Measurements from ENCODE around the gene ZCWPW1. TPM values are rescaled to one million over a fixed set of nuclear protein-coding genes. Genes with fewer than 3 reads are reported as not detected.
A peak's percentile ranks its signal among the peaks of the same experiment; 100 is the strongest.

The ZCWPW1 gene
- total RNA-seq, 1 experiment from 2014 or later = 7.4 TPM

DNA sequence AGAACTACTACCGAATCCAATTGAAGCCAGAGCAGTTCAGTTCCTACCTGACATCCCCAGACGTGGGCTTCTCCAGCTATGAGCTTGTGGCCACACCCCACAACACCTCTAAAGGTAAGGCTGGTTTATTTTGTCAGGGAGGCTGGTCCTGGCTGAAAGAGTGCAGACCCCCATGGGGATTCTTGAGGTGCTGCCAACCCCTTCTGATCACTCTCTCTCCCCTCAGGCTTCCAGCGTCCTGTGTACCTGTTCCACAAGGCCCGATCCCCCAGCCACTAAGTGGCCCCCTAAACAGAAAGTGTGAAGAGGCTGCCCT is 4.7 kb upstream of the ZCWPW1 start:
- H4K20me1 ChIP-seq (ENCODE audit: insufficient read depth) = peaks cover 6% of the 10 kb centered on the region
- peaks cover 54% of the 10 kb centered on the region for H3F3A ChIP-seq (ENCODE audit: insufficient read depth, low read depth)
- H3K27me3 ChIP-seq (ENCODE audit: insufficient read depth, low read depth) = no peaks in the 10 kb centered on the region
- TF ChIP-seq, protein P1, sequence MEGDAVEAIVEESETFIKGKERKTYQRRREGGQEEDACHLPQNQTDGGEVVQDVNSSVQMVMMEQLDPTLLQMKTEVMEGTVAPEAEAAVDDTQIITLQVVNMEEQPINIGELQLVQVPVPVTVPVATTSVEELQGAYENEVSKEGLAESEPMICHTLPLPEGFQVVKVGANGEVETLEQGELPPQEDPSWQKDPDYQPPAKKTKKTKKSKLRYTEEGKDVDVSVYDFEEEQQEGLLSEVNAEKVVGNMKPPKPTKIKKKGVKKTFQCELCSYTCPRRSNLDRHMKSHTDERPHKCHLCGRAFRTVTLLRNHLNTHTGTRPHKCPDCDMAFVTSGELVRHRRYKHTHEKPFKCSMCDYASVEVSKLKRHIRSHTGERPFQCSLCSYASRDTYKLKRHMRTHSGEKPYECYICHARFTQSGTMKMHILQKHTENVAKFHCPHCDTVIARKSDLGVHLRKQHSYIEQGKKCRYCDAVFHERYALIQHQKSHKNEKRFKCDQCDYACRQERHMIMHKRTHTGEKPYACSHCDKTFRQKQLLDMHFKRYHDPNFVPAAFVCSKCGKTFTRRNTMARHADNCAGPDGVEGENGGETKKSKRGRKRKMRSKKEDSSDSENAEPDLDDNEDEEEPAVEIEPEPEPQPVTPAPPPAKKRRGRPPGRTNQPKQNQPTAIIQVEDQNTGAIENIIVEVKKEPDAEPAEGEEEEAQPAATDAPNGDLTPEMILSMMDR (conservative IDR thresholded peaks at IDR 0.05) = no peak
- no peak for TF ChIP-seq EZH2 (IDR thresholded peaks at IDR 0.05; ENCODE audit: low read depth)
- H3K36me3 ChIP-seq (ENCODE audit: low read depth) = peaks cover 26% of the 10 kb centered on the region; the same call in 1 of the 2 replicates
- H3K4me2 ChIP-seq = 0 out of 2 replicates have a peak overlapping the region, but pooled peaks have one; percentile 17
- DNase-seq = no peak
- intact Hi-C loops (cut with micrococcal nuclease; ENCODE audit: unreplicated experiment) = no loop called here
- peaks cover 40% of the 10 kb centered on the region for H3K4me1 ChIP-seq (replicated peaks; ENCODE audit: insufficient read depth)
- no peak overlapping the region for H3K4me3 ChIP-seq
- CTCF ChIA-PET = interaction anchor here (0.5 kb wide), 1 partner anchor 294 kb away, joined by 4 read pairs; no protein-coding TSS in a partner anchor
- no peak overlapping the region for H3K27ac ChIP-seq
- POLR2A ChIA-PET (ENCODE audit: unreplicated experiment) = no interaction called here
- no peaks in the 10 kb centered on the region for H3K9me2 ChIP-seq (ENCODE audit: insufficient read depth)
- no TSS peak for BruUV-seq (replicated peaks)
- no peaks in the 10 kb centered on the region for H3K9me3 ChIP-seq (ENCODE audit: insufficient read depth, low read depth)
- H2AFZ ChIP-seq = no peak overlapping the region
- H3K79me2 ChIP-seq (ENCODE audit: low read depth) = peaks cover 61% of the 10 kb centered on the region

DNA sequence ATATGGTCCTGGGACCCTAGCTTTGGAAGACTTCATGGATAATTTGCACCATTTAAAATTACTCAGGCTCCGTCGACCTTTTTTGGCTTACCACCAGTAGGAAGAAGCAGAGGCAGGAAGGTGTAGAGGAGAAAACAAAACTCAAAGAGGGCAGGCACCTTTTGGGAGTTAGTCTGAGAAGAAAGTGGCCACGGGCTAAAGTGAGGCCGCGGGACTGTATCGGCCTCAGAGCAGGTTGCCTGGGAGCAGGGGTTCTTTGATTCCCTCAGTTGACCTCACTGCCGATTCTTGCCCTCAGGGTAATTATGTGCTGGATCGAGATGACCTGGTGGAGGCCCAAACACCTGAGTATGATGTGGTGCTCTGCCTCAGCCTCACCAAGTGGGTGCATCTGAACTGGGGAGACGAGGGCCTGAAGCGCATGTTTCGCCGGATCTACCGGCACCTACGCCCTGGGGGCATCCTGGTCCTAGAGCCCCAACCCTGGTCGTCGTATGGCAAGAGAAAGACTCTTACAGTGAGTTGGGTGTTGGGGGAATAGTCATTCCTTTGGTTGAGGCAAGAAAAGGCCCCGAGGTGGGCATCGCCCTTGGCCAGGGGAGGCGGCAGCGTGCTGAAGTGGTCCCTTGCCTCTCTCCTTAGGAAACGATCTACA is 4.2 kb upstream of the ZCWPW1 start:
- no peak overlapping the region; the same call in 1 of the 2 replicates for H3K4me3 ChIP-seq
- peaks cover 26% of the 10 kb centered on the region; the same call in 1 of the 2 replicates for H3K36me3 ChIP-seq (ENCODE audit: low read depth)

GRCh38 chr7:100432053-100432452 is 3.5 kb upstream of the ZCWPW1 start:
- H3K4me2 ChIP-seq = peak overlapping the region; percentile 80
- H2AFZ ChIP-seq = no peak overlapping the region
- peaks cover 45% of the 10 kb centered on the region for H3K4me1 ChIP-seq (replicated peaks; ENCODE audit: insufficient read depth)
- H3K27me3 ChIP-seq (ENCODE audit: insufficient read depth, low read depth) = no peaks in the 10 kb centered on the region
- H3F3A ChIP-seq (ENCODE audit: insufficient read depth, low read depth) = peaks cover 47% of the 10 kb centered on the region
- ChIA-PET CTCF (no interaction called here), POLR2A (ENCODE audit: unreplicated experiment) (interaction anchor here (0.6 kb wide), 1 partner anchor 421 kb away, joined by 4 read pairs; the partner anchor contains the start of gene SLC12A9)
- no peak overlapping the region; the same call in 1 of the 2 replicates for H3K4me3 ChIP-seq
- TF ChIP-seq, protein P1 (conservative IDR thresholded peaks at IDR 0.05) = no peak
- peaks cover 61% of the 10 kb centered on the region for H3K79me2 ChIP-seq (ENCODE audit: low read depth)
- no peaks in the 10 kb centered on the region for H3K9me3 ChIP-seq (ENCODE audit: insufficient read depth, low read depth)
- no peak for DNase-seq
- no peaks in the 10 kb centered on the region for H3K9me2 ChIP-seq (ENCODE audit: insufficient read depth)
- H3K36me3 ChIP-seq (ENCODE audit: low read depth) = peaks cover 26% of the 10 kb centered on the region; the same call in 1 of the 2 replicates
- no peak overlapping the region for H3K27ac ChIP-seq
- BruUV-seq (replicated peaks) = no TSS peak
- H4K20me1 ChIP-seq (ENCODE audit: insufficient read depth) = peaks cover 6% of the 10 kb centered on the region
- intact Hi-C loops (cut with micrococcal nuclease; ENCODE audit: unreplicated experiment) = no loop called here

More for the DNA sequence above, 4.2 kb upstream of the ZCWPW1 start:
- H3K9me3 ChIP-seq (ENCODE audit: insufficient read depth, low read depth) = no peaks in the 10 kb centered on the region
- H3K4me2 ChIP-seq = peak overlapping the region; percentile 80
- CTCF ChIA-PET = interaction anchor here (0.5 kb wide), 1 partner anchor 294 kb away, joined by 4 read pairs; no protein-coding TSS in a partner anchor
- H3K27me3 ChIP-seq (ENCODE audit: insufficient read depth, low read depth) = no peaks in the 10 kb centered on the region
- peaks cover 61% of the 10 kb centered on the region for H3K79me2 ChIP-seq (ENCODE audit: low read depth)
- H3K27ac ChIP-seq = no peak overlapping the region
- peaks cover 6% of the 10 kb centered on the region for H4K20me1 ChIP-seq (ENCODE audit: insufficient read depth)
- H2AFZ ChIP-seq = no peak overlapping the region
- H3F3A ChIP-seq (ENCODE audit: insufficient read depth, low read depth) = peaks cover 52% of the 10 kb centered on the region
- peaks cover 44% of the 10 kb centered on the region for H3K4me1 ChIP-seq (replicated peaks; ENCODE audit: insufficient read depth)
- H3K9me2 ChIP-seq (ENCODE audit: insufficient read depth) = no peaks in the 10 kb centered on the region
- DNase-seq = no peak
- TF ChIP-seq, protein P1 (conservative IDR thresholded peaks at IDR 0.05) = no peak
- TF ChIP-seq EZH2 (IDR thresholded peaks at IDR 0.05; ENCODE audit: low read depth) = no peak
- no TSS peak for BruUV-seq (replicated peaks)
- POLR2A ChIA-PET (ENCODE audit: unreplicated experiment) = interaction anchor here (0.6 kb wide), 1 partner anchor 420 kb away, joined by 4 read pairs; the partner anchor contains the start of gene SLC12A9
- intact Hi-C loops (cut with micrococcal nuclease; ENCODE audit: unreplicated experiment) = no loop called here
